T1000 (cell line): Measurements from ENCODE around the gene G6PC3.

Experiments
- DNase-seq: peaks from one replicate; lab custom pipeline; 2025; ENCODE audit warnings: mixed read lengths; lab: John Stamatoyannopoulos, UW

Gene G6PC3

GRCh38 chr17:44059101-44059892 is 11.2 kb upstream of the G6PC3 start:
- DNase-seq: no peak

GRCh38 chr17:44061446-44061845 is 9.1 kb upstream of the G6PC3 start:
- DNase-seq: no peak

DNA sequence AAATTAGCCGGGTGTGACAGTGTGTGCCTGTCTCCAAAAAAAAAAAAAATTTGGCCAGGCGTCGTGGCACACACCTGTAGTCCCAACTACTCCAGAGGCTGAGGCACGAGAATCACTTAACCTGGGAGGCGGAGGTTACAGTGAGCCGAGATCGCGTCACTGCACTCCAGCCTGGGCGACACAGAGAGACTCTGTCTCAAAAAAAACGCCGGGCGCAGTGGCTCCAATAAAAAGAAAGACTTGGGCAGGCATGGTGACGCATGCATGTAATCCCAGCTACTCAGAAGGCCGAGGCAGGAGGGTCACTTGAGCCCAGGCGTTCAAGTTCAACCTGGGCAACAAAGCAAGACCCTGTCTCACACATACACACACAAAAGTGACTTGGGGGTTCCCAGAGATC is 7.7 kb upstream of the G6PC3 start:
- DNase-seq: no peak

DNA sequence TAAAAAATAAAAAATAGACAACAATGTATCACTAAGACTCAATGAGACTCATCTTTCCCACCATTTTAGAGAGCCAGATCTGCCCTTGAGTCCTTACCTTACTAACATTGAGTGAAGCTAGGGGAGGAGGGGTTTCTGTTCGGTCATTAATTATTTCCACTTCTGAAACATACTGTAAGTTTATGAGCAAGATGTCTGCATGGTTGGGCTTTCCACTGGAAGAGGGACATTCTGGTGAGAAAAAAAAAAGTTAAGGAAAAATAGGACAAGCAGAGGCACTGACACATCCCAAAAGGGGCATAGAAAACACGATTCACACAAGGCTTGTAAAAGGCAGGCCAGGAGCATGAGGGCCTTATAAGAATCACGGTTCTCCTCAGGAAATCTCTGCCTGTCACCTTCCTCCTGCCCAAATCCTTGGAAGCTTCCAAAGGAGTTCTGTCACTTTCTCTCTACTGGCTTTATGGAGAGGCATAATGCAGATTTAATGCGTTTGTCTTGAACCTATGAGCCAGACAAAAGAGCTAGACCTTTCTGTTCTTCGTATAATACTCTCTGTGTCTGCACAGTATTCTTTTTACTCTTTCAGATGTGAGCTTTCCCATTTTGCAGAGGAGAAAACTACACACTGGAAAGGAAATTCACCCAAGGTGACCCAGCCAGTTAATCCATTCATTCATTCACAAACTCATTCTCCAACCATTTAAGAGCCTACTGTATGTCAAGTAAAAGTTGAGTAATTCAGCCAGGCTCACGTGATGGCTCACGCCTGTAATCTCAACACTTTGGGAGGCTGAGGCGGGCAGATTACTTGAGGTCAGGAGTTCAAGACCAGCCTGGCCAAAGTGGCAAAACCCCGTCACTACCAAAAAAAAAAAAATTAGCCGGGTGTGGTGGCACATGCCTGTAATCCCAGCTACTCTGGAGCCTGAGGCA is 6.6 kb upstream of the G6PC3 start:
- no peak for DNase-seq

DNA sequence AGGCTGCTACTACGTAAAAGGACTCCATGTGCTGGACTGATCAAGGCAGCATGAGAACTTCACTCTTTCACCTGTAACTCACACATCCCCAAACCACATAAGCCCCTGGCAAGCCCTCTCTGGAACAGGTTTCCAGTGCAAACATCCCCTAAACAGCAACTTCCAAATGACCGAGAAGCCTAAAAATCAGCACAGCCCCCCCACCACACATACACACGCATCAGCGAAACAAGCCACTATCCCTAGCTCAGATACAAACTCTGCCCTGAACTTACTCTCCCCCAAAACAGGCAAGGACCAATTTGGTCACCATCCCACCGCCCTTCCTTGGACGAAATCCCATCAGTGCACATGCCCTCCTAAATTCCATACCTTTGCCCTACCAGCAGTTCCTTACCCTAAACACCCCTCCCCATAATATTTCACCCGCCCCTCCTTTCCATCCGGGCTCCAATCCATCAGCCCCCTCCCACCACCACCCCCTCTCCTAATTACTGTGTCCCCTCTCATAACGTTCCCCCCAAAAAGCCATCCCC is 4.8 kb upstream of the G6PC3 start:
- DNase-seq: no peak

DNA sequence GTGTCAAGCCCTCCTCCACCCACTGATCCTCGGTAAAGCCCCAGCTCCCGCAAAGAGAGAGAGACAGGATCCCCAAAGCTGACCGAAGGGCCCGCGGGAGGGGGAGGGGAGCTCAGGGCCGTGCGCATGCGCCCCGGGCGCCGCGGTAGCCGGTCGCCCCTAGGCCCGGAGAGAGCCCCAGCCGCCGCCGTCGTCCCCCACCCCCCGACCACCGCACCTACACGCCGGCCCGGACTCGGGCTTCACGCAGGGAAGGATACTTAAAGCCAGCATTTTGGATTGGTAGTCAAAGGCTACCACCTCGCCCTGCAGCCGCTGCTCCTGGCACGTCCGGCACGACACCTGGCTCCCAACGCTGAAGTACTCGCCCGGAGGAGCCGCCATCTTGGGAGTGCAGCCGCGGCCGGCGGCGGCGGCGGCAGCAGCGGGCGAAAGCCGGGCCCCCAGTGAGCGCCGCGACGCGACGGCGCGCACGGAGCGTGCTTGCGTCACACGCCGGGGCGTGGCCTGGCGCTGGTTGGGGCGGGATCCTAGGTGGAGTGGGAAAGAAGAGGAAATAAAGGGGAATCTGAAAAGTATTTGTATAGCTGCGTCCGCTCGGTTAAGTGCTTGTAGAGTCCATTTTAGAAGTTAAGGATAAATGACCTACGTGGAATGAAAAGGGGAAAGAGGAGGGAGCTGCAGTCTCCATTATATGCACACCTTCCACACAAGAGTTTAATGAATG is 4.2 kb upstream of the G6PC3 start, which contains the start of gene LSM12:
TSS of gene LSM12 (minus strand) at position 468 of the 727 bp plus-strand sequence. CDS start at position 384, 84 bp downstream.
- DNase-seq: peak; percentile 90

DNA sequence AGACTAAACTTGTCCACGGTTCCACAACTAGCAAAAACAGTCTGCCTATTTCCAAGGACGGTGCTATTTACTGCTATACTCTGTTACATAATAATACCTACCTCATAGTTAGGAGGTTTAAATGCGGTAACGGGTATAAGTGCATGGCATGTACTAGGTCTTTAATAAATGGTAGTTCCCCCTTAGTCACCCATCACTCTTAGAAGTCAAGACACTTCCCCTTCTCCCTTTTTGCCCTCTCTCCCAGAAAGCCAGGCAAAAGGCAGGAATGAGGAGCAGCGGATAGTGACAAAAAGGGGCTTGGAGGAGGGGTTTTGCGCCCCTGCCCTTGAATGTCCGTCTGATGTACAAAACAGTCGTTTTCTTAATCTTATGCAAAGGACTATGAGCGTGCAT is 3.0 kb upstream of the G6PC3 start:
- no peak for DNase-seq

- no peak for DNase-seq
Measured at GRCh38 chr17:44069974-44070454, 521 bp upstream of the G6PC3 start.

- no peak for DNase-seq
Measured at GRCh38 chr17:44071198-44071520, 624 bp downstream of the G6PC3 start.

DNA sequence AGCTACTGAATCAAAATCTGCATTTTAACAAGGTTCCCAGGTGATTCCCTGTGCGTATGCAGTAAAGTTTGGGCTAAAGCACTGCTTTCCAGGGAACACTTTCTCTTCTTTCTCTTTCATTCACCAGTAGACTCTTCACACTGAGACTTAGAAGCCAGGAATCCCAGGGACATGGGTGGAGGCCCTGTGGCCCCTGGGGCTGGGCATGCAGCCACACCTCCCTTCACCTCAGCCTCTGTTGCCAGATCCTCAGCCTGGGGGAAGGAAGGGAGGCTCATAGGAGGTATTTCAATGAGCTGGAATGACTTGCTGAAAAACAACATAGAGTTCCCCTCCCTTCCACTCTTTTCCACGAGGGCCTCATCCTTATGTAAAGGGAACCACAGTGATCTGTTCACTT is 1.2 kb downstream of the G6PC3 start:
- DNase-seq: no peak

GRCh38 chr17:44074231-44074910 is 3.8 kb downstream of the G6PC3 start:
- DNase-seq: no peak

GRCh38 chr17:44074911-44075285 is 4.4 kb downstream of the G6PC3 start:
- DNase-seq: no peak

DNA sequence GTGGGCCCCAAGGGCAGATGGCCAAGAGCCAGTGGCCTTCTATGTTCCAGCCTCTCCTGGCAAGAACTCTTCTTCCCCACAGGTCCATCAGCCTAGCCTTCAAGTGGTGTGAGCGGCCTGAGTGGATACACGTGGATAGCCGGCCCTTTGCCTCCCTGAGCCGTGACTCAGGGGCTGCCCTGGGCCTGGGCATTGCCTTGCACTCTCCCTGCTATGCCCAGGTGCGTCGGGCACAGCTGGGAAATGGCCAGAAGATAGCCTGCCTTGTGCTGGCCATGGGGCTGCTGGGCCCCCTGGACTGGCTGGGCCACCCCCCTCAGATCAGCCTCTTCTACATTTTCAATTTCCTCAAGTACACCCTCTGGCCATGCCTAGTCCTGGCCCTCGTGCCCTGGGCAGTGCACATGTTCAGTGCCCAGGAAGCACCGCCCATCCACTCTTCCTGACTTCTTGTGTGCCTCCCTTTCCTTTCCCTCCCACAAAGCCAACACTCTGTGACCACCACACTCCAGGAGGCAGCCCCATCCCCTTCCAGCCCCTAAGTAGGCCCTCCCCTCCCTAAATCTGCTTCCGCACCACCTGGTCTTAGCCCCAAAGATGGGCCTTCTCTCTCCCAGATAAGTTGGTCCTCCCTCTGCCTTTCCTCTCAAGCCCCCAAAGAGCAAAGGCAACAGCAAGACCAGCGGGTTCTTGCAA is 5.2 kb downstream of the G6PC3 start:
- no peak for DNase-seq

GRCh38 chr17:44076716-44077594 is 6.4 kb downstream of the G6PC3 start:
- DNase-seq: no peak

DNA sequence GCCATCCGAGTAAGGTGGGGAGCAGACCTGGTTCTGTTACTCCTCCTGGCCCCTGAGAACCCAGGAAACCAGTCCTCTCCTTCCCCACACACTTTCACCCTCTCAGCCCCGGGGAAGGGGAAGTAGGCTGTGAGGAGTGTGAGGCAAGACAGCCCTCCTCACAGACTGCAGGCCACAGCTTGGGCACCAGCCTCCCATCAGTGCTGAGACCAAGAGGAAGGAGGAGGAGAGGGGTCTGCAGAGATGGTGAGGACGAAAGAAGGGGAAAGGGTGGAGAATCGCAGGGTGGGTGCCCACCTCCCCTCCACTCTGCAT is 7.0 kb downstream of the G6PC3 start:
- no peak for DNase-seq

GRCh38 chr17:44078412-44078811 is 7.9 kb downstream of the G6PC3 start:
- no peak for DNase-seq

- DNase-seq: no peak
Measured at GRCh38 chr17:44079877-44080821, 9.6 kb downstream of the G6PC3 start.

GRCh38 chr17:44081681-44082080 is 11.1 kb downstream of the G6PC3 start:
- no peak for DNase-seq
